Sigmoid colon (tissue), 7 donors: ENCODE results near the gene CARD18. TPM values are rescaled to one million over a fixed set of nuclear protein-coding genes. Genes with fewer than 3 reads are reported as not detected.
"Not testable (repeated sequence)": the region's sequence is repeated elsewhere in the genome, so short reads cannot be mapped to it uniquely, and the experiment has no call there.

Experiments used
- DNase-seq: peaks from one replicate; pipeline ENCODE4 v3.0.0-alpha.2; 2019
- H3K27ac ChIP-seq, 4 donors: fragments of 200-600 bp; sonication (generic); one replicate each; pipeline ENCODE4 v1.5.1; 2016 to 2019; ENCODE audit warnings: mild to moderate bottlenecking in 1 of 4
- H3K27me3 ChIP-seq, 3 donors: fragments of 200-600 bp; sonication (generic); one replicate each; pipeline ENCODE4 v1.5.1; 2019; ENCODE audit warnings: mild to moderate bottlenecking in 1 of 3
- H3K36me3 ChIP-seq, 4 donors: fragments of 200-600 bp; sonication (generic); one replicate each; pipeline ENCODE4 v1.5.1; 2016 to 2019
- H3K4me1 ChIP-seq, 4 donors: fragments of 200-600 bp; sonication (generic); one replicate each; pipeline ENCODE4 v1.5.1; 2017 to 2019
- H3K4me3 ChIP-seq, 4 donors: fragments of 200-600 bp; sonication (generic); one replicate each; pipeline ENCODE4 v1.5.1; 2017 to 2019; ENCODE audit warnings: mild to moderate bottlenecking in 2 of 4, moderate library complexity in 1 of 4
- H3K9me3 ChIP-seq, 4 donors: fragments of 200-600 bp in 3 of 4; sonication (generic) in 3 of 4; one replicate each; pipeline versions ENCODE4 v1.5.1 to v1.6.1; 2013 to 2019
- EP300 ChIP-seq, 4 donors: sonication (generic); formaldehyde crosslinking; IDR thresholded peaks; one replicate each; pipeline ENCODE4 v1.6.1; 2017; ENCODE audit warnings: antibody characterized with exemption in 4 of 4
- POLR2A ChIP-seq, 2 donors: fragments of 450-650 bp; IDR thresholded peaks; one replicate each; pipeline ENCODE4 v1.6.1; 2016; ENCODE audit warnings: antibody characterized with exemption in 2 of 2, mild to moderate bottlenecking in 2 of 2, moderate library complexity in 2 of 2
- POLR2AphosphoS5 ChIP-seq, 4 donors: sonication (generic); formaldehyde crosslinking; IDR thresholded peaks; one replicate each; pipeline ENCODE4 v1.6.1; 2017; ENCODE audit warnings: antibody characterized with exemption in 4 of 4
- WGBS, 2 donors: extraction: QIAGEN DNeasy Blood & Tissue Kit; methylation state at CpG; one replicate each; pipeline ENCODE4 v1.1.7; 2013; 5-methylcytosine and 5-hydroxymethylcytosine counted together
- intact Hi-C: fragments of 100-400 bp; cut with DNase I; formaldehyde crosslinking; loops from one replicate; pipeline ENCODE4 v1.15.1; 2023
- polyA plus RNA-seq, 3 donors: library from polyadenylated mRNA; stranded (reverse); fragments of 200-250 nt; gene quantifications; one replicate each; pipeline ENCODE4 v1.2.3, GENCODE V29; 2013
- total RNA-seq, 4 donors: library from RNA; depleted of rRNA; stranded (reverse); fragments of >200 nt; gene quantifications; one replicate each; pipeline ENCODE4 v1.1.0, GENCODE V29; 2016
- TF ChIP-seq, protein P1 (sequence below), 4 experiments: fragments of 450-650 bp in 3 of 4; fragments of 200-600 bp in 1 of 4; IDR thresholded peaks; one replicate each; pipeline ENCODE4 v1.5.1; 2016 to 2019; ENCODE audit warnings: antibody characterized with exemption in 4 of 4, mild to moderate bottlenecking in 3 of 4, moderate library complexity in 2 of 4
- donor health status: healthy with polysubstance abuse.
- donor health status: Bipolar disorder and iron deficiency.
- donor health status: healthy.

Gene CARD18
- total and polyA plus RNA-seq, 7 donors: not detected

DNA sequence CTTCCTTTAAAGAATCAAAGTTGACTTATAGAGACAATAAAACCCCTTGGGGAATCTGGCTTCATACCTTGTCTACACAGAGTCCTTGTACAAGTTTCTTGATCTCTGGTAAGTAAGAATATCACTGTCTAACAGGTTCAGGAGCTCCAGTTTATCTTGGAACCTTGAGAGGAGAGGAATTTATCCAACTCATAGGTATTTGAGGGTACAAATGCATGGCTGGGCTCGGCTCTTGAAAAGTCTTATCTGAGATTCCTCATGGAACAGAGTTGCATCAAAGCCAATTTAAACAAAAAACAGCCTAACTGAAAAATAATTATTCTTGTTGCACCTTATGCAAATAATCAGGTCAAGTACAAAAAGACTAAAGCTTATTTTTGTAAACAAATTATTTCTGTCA lies 33.4 kb downstream of the CARD18 start:
- no peaks in the 10 kb centered on the region for H3K27me3 ChIP-seq
- no peaks in the 10 kb centered on the region for H3K9me3 ChIP-seq
- no peak overlapping the region for H3K27ac ChIP-seq
- H3K4me3 ChIP-seq: no peak overlapping the region
- WGBS, 2 donors: 78 to 94% methylated on average over 1 of the region's 1 CpG
- H3K4me1 ChIP-seq: no peaks in the 10 kb centered on the region
- intact Hi-C loops: no loop called here
- TF ChIP-seq EP300 (IDR thresholded peaks at IDR 0.05) (no peak), POLR2A (IDR thresholded peaks at IDR 0.05) (no peak), POLR2AphosphoS5 (IDR thresholded peaks at IDR 0.05) (no peak)
- TF ChIP-seq, protein P1, sequence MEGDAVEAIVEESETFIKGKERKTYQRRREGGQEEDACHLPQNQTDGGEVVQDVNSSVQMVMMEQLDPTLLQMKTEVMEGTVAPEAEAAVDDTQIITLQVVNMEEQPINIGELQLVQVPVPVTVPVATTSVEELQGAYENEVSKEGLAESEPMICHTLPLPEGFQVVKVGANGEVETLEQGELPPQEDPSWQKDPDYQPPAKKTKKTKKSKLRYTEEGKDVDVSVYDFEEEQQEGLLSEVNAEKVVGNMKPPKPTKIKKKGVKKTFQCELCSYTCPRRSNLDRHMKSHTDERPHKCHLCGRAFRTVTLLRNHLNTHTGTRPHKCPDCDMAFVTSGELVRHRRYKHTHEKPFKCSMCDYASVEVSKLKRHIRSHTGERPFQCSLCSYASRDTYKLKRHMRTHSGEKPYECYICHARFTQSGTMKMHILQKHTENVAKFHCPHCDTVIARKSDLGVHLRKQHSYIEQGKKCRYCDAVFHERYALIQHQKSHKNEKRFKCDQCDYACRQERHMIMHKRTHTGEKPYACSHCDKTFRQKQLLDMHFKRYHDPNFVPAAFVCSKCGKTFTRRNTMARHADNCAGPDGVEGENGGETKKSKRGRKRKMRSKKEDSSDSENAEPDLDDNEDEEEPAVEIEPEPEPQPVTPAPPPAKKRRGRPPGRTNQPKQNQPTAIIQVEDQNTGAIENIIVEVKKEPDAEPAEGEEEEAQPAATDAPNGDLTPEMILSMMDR (IDR thresholded peaks at IDR 0.05): no peak
- no peaks in the 10 kb centered on the region for H3K36me3 ChIP-seq
- no peak for DNase-seq

DNA sequence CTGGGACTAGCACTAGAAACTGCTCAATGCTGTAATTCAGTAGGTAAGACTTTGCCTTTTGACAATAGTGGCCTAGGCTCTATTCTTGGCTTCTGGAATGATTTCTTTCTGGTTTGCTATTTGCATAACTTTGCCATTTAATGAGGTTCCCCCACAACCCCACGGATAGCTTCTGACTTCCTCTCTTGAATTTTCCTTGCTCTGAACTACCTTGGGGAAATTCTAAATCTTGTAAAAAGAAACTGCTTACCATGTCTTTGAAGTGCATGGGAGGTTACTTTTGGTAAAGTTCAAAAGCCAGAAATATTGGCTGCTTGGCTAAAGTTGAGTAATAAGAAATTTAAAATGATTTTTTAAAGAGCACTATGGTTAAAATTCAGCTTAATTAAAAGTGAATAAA lies 35.3 kb downstream of the CARD18 start:
- H3K27me3 ChIP-seq: no peaks in the 10 kb centered on the region
- TF ChIP-seq POLR2AphosphoS5 (IDR thresholded peaks at IDR 0.05) (no peak), EP300 (IDR thresholded peaks at IDR 0.05) (no peak), POLR2A (IDR thresholded peaks at IDR 0.05) (no peak)
- TF ChIP-seq, protein P1 (IDR thresholded peaks at IDR 0.05): no peak
- 44 to 75% methylated on average over 1 of the region's 1 CpG for WGBS, 2 donors
- no peak for DNase-seq
- no peaks in the 10 kb centered on the region for H3K4me1 ChIP-seq
- no peaks in the 10 kb centered on the region for H3K36me3 ChIP-seq
- H3K9me3 ChIP-seq: no peaks in the 10 kb centered on the region
- no peak overlapping the region for H3K27ac ChIP-seq
- intact Hi-C loops: no loop called here
- H3K4me3 ChIP-seq: no peak overlapping the region

DNA sequence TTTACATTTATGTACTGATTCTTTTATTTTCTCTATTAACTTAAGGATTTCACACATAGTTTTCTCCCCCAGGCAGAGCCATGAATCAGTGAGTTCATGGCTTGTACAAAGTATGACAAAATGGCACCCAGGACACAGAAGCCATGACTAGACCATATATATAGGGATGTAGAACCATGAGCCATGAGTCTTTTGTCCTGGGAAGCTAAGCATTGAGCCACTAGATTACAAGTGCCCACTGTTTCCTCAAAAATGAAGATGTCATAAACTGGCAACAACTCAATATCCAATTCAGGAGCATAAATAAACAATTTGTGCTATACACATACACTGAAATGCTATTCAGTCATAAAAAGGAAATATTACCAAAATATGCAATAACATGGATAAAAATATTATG lies 36.2 kb downstream of the CARD18 start:
- H3K27me3 ChIP-seq: no peaks in the 10 kb centered on the region
- no peak overlapping the region for H3K4me3 ChIP-seq
- intact Hi-C loops: no loop called here
- no peaks in the 10 kb centered on the region for H3K4me1 ChIP-seq
- no peaks in the 10 kb centered on the region for H3K36me3 ChIP-seq
- no peak for DNase-seq
- no peaks in the 10 kb centered on the region for H3K9me3 ChIP-seq
- no peak overlapping the region for H3K27ac ChIP-seq
- TF ChIP-seq POLR2AphosphoS5 (IDR thresholded peaks at IDR 0.05): no peak
- TF ChIP-seq, protein P1 (IDR thresholded peaks at IDR 0.05): no peak
- no peak for TF ChIP-seq EP300 (IDR thresholded peaks at IDR 0.05)
- TF ChIP-seq POLR2A (IDR thresholded peaks at IDR 0.05): no peak

DNA sequence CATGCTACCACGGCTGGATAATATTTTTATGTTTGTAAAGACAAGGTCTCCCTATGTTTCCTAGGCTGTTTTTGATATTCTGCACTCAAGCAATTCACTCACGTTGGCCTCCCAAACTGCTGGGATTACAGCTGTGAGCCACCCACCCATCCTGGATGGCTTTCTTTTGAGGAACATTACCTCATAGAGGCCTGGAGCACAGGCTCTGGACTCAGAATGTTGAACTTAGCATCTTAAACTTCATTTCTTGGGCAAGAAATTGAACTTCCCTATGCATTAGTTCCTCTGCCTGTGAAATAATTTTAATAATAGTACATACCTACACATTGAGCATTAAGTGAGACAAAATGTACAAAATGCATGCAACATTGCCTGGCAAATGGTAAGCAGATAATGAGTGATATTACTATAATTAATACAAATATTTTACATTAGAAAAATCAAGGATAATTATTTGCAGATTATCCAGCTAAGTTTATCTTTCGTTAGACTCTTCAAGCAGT lies 37.4 kb downstream of the CARD18 start:
- DNase-seq, H3K27ac ChIP-seq, H3K4me1 ChIP-seq, intact Hi-C loops, H3K9me3 ChIP-seq, H3K27me3 ChIP-seq, H3K4me3 ChIP-seq, H3K36me3 ChIP-seq: not testable (repeated sequence)
- 86 to 87% methylated on average over 2 of the region's 3 CpGs for WGBS, 2 donors

DNA sequence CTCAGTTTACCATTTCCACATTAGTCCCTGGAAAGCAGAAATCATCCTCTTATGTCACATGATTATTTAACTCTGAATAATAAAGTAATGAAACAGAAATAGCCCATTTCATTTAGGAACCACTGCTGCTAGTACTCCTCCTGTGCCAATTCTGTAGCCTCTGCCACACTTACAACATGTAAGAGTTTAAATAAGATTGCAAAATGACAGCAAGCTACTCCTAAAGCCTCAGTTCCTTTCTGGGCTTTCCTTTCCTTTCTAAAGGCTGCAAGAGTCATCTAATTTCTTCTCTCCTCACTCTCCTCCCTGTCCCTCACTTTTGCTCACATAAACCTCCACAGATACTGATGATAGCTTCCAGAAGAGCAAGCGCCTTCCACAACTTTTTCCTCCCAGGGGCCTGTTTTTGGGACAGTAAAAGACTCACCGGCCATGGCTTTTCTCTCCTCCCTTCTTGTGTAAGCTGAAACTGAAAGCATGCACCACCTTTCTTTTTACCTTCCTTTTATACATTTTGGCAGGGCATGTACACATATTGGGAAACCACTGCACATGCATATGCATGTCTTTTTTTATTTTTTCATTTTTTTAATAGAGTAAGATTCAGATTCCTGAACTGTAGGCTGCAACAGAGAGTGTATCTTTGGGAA lies 38.5 kb downstream of the CARD18 start:
- DNase-seq: no peak
- Histone ChIP-seq H3K9me3 (no peaks in the 10 kb centered on the region), H3K4me3 (no peak overlapping the region), H3K27me3 (no peaks in the 10 kb centered on the region), H3K4me1 (no peaks in the 10 kb centered on the region), H3K27ac (no peak overlapping the region), H3K36me3 (no peaks in the 10 kb centered on the region)
- intact Hi-C loops: no loop called here
- WGBS, 2 donors: 67 to 72% methylated on average over 2 of the region's 2 CpGs
- TF ChIP-seq POLR2A (IDR thresholded peaks at IDR 0.05) (no peak), EP300 (IDR thresholded peaks at IDR 0.05) (no peak), POLR2AphosphoS5 (IDR thresholded peaks at IDR 0.05) (no peak)
- TF ChIP-seq, protein P1 (IDR thresholded peaks at IDR 0.05): no peak
